HG02870 (cell line): Measurements from ENCODE around the gene MEX3C.
A peak's percentile ranks its signal among the peaks of the same experiment; 100 is the strongest.

Experiments used
- ATAC-seq: cut with Tn5 transposase; IDR thresholded peaks from one replicate; pipeline ENCODE4 v1.9.1; 2021; ENCODE audit warnings: mild to moderate bottlenecking, moderate library complexity; ENCODE audit not compliant: unreplicated experiment

The MEX3C gene

DNA sequence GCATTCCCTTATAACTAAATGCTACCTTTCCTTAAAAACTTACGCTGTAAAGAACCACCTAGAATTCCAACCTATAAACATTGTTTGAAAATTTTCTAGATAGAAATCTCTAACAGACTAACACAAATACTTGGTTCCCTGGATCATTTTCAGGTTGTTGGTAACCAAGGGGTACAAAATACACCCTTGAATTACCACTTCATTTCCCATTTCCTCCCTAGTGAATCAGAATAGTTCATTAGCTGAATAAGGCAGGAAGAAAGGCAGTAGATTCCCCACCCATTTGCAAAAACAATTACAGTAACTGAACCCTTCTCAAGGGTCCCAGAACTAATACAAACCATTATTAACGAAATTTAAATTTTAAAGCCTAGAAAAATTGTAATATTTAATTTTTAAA is 5.5 kb downstream of the MEX3C start:
- no peak for ATAC-seq

DNA sequence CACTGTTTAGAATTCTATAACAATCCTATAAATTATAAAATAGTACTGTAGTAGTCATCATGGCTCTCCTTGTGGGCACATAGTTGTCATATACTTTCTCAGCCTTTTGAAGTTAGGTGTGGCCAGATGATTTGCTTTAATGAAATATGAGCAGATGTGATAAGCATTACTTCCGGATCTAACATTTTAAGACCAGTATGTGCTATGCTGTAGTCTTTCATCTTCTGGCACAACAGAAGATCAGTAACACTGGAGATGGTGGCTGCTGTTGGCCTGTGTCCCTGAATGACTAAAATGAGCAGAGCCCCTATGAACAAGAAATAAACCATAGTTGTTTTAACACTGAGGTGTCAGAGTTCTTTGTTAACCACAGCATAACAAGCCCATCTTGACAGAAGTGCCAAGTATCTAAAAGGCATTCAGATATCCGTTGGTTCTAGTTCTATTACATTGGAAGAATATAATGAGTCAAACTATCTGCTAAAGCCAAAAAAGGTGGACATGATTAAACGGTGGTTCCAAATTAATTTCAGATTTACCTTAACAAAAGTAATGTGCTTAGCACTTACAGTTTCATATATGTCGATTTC is 6.3 kb downstream of the MEX3C start:
- no peak for ATAC-seq

DNA sequence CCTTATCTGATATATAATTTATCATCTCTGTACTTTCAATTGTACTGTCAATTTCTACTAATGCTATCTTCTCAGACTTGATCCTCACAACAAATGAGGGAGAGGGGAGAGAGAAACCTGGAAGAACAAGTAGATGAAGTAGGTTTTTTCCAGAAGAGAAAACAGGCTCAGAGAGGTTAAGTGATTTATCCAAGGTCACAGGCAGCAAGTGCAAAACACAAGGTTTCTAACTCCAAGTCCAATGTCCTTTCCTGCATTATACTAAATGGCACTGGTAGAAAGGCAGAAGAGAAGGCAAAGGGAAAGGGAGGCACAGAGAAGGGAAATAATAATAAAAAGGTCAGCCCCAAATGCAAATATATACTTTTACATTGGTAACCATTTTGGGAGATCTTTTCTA is 7.5 kb downstream of the MEX3C start:
- no peak for ATAC-seq

DNA sequence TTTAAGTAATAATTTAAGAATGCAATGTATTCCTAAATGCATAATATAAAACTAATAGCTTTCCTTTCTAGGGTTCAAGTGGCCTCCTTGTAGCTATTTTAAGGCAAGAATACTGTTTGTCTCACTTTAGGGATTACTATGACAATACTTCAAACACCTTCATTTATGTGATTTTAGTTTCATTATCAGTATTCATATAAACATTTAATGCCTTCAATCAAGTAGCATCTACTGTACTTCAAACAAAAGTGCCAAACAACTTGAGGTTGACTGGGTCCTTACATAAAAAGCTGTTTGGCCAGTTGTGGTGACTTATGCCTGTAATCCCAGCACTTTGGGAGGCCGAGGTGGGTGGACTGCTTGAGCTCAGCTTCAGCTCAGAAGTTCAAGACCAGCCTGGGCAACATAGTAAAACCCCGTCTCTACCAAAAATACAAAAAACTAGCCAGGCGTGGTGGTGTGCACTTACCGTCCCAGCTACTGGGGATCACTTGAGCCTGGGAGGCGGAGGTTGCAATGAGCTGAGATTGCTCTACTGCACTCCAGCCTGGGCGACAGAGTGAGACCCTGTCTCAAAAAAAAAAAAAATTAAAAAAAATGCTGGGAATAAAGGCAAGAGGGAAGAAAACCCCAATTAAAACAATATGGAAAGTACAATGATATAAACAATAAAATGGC is 9.3 kb downstream of the MEX3C start:
- ATAC-seq, result peak; percentile 31

DNA sequence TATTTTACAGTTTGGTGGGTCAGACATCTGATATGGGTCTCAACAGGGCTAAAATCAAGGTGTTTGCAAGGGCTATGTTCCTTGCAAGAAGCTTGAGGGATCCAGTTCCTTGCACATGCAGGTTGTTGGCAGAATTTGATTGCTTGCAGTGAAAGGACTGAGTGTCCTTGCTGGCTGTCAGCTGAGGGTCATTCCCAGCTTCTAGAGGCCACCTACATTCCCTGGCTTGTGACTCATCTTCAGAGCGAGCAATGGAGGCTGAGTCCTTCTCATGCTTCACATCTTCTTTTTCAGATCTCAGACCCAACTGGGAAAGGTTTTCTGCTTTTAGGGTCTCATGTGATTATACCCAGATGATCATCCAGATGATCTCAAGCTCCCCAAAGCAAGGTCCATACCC is 12.4 kb downstream of the MEX3C start:
- no peak for ATAC-seq

DNA sequence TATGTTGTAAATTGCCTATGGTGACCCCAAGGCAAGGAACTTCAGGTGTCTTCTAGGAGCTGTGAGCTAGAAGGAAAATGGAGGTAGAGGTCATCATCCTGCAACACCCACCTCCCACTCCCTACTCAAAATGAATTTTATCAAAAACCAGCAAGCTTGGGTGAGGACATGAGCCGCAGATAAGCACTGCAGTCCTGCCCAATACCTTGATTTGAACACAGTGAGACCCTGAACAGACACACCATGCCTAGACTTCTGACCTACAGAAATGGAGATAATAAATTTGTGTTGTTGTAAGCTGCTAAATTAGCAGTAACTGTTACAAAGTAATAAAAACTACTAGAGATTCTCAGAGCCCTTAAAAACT is 13.4 kb downstream of the MEX3C start:
- no peak for ATAC-seq

DNA sequence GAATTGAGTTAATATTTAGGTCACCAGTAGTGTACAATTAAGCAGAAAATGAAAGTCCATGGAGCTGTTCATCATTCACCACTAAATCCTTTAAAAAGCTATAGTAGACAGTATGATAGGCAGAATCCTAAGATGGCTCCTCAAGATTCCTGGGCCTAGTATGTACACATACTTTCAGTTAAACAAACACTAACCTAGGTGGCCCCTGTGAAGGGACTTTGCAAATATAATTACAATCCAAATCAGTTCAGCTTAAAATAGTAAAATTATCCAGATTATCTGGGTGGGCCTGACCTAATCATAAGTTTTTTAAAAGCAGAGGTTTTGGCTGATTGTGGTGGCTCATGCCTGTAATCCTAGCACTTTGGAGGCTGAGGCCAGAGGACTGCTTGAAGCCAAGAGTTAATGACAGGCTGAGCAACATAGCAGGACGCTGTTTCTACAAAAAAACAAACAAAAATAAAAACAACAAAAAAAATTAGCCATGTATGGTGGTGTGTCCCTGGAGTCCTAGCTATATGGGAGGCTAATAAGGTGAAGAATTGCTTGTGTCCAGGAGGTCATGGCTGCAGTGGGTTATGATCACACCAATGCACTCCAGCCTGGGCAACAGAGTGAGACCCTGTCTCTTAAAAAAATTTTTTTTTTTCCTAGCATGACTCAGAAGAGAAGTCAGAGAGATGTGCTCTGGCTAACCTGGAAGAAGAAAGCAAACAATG is 13.9 kb downstream of the MEX3C start:
- no peak for ATAC-seq

DNA sequence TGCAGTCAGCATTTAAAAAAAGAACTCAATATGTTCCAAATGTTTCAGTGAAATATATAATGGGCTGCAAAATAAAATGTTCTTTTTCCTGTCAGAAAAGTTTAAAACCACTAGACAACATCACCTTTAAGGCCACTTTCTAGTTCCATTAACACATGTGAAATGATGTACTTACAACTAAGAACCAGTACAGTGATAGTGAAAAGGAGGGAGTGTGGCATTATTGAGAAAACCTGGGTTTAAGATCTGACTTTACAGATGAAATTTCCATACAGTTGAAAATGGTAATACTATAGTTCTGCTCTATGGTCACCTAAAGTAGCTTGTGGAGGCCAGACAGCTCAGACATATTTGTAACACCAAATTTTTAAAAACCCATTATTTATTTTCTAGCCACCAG is 14.7 kb downstream of the MEX3C start:
- no peak for ATAC-seq

DNA sequence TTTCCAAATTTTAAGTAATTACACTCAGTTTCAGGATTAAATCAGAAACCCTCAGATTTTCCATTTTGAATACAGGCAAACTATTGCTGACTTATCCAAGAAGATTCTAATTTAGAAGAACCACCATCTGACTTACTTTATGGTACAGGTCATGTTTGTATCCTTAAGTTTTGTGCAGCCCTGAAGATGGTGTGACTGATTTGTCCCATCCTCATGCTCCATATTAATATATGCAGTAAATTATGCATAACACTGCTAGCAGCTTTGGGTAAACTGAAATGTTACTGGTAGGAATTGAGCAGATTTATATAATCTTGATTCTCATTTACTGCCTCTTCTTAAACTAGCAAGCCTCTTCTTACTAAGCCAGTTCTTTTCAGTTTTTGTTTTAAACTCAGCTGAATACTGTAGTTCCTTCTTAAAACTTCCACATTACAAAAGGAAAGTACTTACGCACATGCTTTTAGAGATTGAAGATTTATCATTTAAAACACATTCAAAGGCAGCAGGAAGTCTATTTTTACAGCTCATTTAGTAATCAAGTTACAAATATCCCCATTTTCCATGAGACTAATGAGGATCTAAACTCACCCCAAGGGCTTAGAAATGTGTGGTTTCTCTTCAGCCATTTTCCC is 25.7 kb downstream of the MEX3C start:
- ATAC-seq, result no peak

DNA sequence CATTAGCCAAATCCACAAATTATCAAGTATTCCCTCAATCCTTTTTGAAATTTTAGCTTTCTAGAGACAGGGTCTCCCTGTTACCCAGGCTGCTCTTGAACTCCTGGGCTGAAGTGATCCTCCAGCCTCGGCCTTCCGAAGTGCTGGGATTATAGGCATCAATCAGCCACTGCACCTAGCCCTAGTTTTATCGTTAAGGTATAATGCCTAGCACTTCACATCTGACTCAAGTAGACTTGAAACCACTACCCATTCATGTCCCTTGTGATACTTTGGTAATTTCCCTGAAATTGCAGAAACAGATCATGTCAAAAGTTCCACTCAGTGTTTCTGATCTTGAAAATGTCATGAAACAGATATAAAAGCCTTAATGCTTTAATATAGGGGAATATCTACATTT is 26.3 kb downstream of the MEX3C start:
- ATAC-seq, result peak; percentile 75

DNA sequence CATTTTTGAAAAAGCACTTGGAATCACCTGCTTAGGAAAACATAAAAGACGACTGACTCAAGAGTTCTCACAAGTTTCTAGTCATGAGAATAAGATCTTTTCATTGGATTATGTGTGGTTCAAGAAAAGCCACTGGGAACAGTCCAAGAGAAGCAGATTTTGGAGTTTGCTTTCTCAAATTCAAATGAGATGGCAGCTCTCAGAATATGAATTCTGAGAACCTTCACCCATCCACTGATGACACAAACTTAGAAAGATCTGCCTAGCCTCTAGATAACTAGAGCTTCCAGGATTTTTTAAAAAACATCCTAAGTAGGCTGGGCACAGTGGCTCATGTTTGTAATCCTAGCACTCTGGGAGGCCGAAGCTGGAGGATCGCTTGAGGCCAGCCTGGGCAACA is 26.8 kb downstream of the MEX3C start:
- no peak for ATAC-seq

DNA sequence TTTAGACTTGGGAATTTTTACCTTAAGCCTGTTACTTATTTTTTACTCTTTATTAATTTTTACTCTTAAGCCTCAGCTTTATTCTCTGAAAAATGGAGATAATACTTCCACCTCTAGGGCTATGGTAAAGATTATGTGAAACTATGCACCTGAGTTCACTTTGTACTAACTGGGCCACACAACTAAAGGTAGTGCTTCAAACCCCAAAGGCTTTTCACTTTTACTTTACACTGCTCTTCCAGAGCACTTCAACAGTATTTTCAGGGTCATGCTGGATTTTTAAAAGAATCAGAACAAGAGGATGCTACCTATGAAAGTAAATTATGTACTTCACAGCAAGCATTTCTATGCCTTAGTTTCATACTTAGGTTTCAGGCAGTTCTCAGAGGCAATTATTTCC is 27.8 kb downstream of the MEX3C start:
- no peak for ATAC-seq

DNA sequence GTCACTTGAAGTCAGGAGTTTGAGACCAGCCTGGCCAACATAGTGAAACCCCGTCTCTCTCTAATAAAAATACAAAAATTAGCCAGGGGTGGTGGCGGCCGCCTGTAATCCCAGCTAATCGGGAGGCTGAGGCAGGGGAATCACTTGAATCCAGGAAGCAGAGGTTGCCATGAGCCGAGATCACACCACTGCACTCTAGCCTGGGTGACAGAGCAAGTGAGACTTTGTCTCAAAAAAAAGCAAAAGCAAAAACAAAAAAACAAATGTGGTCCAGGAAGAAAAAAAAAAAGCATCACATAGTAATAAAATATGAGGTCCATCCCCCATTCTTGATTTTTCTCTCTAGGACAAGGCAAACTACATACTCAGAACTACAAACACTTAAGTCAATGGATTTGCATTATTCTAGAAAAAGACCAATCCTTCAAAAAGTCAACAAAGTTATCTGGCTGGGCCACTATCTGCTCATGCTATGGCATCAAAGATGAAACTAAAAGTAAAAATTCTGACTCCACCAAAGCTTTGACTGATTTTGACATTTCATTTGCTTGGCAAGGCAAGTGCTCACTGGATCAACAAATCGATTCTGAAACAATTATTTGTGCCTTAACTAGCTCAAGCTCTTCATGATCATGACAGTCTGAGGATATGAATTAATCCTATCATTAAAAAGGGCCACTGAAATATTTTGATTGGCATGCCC is 28.4 kb downstream of the MEX3C start:
- ATAC-seq, result no peak

DNA sequence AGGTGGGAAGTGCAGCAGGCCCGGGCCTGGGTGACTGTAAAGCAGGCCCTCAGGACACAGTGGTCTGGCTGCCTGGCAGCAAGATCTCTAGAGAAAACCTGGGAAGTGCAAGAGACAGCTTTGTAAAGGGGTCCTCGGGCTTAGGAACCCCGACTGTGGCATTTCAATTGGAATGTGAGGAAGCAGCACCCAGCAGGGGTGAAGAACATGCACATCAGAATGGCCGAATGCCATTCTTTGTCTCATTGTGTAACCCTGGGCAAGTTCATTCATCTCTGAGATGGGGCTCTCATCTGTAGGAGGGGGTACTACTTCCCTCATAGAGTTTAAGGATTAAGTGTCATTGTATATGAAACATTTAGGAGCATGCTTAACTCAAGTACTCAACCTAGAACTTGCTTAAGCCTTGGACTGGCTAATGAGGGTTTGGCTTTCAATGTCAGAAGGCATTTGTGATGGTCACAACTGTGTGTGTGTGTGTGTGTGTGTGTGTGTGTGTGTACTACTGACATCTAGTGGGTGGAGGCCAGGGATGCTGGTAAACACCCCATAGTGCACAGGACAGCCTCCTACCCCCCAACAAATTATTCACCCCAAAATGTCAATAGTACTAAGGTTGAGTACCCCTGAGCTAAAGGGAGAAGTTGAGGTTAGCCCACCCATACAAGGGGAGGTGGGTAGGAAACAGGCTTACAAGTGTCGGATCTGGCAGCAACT is 29.3 kb downstream of the MEX3C start:
- no peak for ATAC-seq

DNA sequence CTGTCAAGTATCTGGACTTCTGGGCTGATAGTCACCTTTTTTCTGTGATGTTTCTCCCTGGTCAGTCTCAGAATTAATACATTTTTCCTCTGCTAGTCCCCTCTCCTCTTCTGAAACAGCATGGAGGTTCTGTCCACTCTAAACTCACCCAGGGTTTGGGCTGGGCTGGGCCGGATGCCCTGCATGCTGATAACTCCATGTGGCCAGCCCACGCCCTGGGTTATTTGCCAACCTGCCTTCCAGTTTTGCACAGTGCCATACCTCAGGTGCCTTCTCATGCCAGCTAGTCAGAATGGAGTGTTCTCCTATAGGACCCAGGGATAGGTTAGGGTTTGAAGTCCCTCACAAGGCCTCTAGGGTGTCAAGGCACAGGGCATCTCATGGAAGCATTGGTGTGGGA is 32.2 kb downstream of the MEX3C start:
- ATAC-seq, result no peak

DNA sequence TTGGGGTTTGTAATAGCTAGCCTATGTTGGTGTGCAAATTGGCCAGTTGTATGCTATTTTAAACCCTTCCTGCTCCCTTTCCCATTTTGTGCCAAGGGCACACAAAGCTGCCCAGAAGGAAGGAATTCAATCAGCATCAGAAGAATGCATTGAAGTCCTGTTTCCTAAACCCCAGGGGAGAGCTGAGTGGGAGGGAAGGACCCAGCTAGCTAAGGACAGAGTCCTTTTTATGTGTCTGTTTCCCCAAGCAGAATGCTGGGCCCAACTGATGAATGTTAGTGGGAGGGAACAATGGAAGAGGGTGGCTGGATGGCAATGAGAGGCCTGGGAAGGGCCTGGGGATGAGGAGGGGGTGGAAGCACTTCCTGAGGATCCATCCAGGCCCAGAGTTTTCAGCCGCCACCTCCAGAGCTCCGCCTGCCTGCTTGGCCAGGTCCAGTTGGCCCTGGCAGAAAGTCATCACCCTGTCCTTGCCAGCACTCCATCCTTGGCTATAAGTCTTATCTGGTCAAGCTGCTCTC is 32.7 kb downstream of the MEX3C start:
- no peak for ATAC-seq

DNA sequence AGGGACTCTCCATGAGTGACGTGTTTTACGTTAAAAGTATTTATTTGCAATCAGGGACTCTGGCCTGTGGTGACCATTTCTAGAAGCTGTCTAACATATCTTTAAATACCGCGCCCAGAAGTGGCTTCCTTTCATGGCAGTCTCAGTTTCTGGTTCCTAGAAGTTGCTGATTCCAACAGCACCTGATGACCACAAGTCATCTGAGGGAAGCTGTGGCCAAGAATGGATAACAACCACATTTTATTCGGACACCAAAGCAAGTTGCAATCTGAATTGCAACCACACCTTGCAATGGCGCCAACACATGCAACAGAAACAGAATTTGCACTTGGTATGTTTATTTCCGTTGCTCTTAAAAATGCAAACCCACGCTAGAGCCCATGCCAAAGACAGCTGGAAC is 33.1 kb downstream of the MEX3C start:
- ATAC-seq, result no peak

DNA sequence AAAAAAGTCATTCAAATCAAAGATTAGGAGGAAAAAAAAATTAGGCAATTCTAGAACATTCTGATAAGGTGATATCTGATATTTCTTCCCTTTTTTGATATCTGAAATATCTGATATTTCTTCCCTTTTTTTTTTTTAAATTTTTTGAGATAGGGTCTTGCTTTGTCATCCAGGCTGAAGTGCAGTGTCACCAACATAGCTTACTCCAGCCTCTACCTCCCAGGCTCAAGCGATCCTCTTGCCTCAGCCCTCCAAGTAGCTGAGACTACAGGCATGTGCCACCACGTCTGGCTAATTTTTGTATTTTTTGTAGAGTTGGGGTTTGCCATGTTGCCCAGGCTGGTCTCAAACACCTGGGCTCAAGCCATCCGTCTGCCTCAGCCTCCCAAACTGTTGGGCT is 33.9 kb downstream of the MEX3C start:
- ATAC-seq, result no peak

DNA sequence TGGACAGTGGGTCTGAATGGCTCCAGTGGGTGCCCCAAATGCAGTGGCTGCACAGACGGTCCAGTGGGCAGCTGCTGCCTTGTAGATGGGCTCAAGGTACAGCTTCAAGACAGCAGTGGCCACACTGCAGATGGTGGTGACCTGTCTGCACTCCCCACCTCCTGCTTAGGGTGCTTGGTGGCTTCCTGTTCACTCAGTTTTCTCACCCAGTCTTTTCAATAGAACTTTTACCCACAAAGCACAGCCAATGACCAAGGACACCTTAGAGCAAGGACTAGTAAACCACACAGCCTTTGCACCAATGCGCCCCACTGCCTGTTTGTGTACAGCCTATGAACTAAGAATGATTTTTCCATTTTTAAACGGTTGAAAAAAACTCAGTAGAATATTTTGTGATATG is 34.9 kb downstream of the MEX3C start:
- no peak for ATAC-seq

DNA sequence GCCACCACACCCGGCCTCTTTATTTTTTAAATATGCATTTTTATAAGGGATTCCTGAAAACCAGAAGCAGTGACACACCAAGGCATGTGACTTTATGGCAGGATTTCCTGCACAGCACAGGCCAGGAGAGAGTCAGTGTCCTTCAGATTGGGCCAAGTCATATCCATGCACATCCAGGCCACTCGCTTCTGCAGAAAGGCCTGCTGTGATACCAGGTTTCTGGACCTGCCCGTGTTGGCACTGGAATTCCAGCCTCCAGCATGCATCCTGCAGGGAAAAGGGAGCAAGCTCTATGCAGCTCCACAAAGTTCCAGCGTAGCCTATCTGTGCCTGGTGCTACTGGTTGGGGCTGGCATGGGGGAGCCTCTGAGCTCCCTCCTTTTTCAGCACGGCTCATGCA is 36.8 kb downstream of the MEX3C start:
- no peak for ATAC-seq

DNA sequence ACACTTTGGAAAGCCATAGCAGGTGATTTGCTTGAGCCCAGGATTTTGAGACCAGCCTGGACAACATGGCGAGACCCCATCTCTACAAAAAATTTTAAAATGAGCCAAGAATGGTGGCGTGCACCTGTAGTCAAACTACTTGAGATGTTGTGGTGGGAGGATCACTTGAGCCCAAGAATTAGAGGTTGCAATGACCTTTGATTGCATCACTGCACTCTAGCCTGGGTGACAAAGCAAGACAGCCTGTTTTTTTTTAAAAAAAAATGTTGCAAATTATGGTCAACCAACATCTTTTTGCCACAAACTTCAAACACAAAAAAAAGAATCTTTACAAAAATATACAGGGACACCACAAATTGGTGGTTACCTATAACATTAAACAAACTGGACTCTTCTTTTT is 40.3 kb downstream of the MEX3C start:
- no peak for ATAC-seq
